ENCODE measurements around the gene TCEA2.

GRCh38 chr20:64077541-64077875, 14.5 kb downstream of the TCEA2 start:
- no peak for TF ChIP-seq CTCF (IDR thresholded peaks at IDR 0.05)
- no peak for TF ChIP-seq POLR2A (IDR thresholded peaks at IDR 0.05)
